NCI-H226 (cell line): ENCODE results near the gene ANKIB1.
A peak's percentile ranks its signal among the peaks of the same experiment; 100 is the strongest.
"Not testable (repeated sequence)": the region's sequence is repeated elsewhere in the genome, so short reads cannot be mapped to it uniquely, and the experiment has no call there.

Experiments
- DNase-seq: peaks from one replicate; pipeline ENCODE4 v3.0.0-alpha.2; 2015

The ANKIB1 gene

DNA sequence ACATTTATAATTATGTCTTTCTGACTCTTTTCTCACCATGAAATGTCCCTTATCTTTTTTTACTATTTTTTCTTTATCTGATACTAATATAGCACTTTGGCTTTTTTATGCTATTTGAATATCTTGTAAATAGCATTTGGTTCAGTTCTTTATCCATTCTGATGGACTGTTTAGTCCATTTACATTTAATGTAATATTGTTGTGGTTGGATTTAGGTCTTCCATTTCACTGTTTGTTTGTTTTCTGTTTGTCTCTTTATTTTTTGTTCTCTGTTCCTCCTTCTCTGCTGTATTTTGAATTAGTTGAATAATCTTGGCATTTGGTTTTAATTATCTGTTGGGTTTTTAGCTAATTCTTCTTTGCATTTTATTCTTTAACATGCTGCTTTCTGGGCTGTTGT, 89.8 kb downstream of the ANKIB1 start:
- no peak for DNase-seq

GRCh38 chr7:92336662-92337340, 91.0 kb downstream of the ANKIB1 start:
- peak; percentile 3 for DNase-seq

- DNase-seq: no peak
Observed at GRCh38 chr7:92340016-92340415, 94.2 kb downstream of the ANKIB1 start.

- no peak for DNase-seq
Observed at GRCh38 chr7:92343714-92344113, 97.9 kb downstream of the ANKIB1 start.

DNA sequence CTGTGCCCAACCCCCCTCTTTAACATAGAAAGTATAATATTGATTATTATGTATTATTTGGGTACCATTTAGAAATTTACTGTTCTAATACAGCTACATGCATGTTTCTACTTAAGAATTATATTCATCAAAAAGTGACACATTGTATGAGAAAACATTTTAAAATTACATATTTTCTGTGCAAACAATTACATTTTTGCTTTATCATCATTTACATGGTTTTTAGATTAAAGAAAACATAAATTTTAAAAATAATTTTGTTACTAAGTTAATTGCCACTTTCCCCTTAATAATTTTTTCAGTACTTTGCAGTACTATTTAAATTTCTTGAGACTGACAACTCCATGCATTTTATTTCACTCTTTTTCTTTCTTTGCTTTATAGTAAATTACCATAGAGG, 106.2 kb downstream of the ANKIB1 start:
- no peak for DNase-seq

- DNase-seq: no peak
Observed at GRCh38 chr7:92354214-92354613, 108.4 kb downstream of the ANKIB1 start.

DNA sequence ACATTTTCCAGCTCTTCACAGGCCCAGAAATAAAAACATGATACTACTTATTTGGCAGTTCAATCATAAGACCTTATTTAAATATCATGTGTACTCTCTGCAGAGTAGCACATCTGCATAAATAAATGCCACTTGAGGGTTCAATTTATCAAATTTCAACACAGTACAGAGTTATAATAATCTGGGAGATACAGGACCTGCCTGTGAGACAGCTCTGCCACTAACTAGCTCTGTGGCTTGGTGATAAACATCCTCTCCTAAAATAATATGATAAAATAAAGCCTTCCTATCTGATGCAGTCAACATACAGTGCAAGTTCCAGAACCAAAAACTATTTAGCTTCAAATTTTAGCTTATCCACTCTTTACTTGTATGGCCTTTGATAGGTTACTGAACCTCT, 110.6 kb downstream of the ANKIB1 start:
- no peak for DNase-seq

- DNase-seq: no peak
Observed at GRCh38 chr7:92357260-92357659, 111.5 kb downstream of the ANKIB1 start.

GRCh38 chr7:92359179-92359578, 113.4 kb downstream of the ANKIB1 start:
- not testable (repeated sequence) for DNase-seq

DNA sequence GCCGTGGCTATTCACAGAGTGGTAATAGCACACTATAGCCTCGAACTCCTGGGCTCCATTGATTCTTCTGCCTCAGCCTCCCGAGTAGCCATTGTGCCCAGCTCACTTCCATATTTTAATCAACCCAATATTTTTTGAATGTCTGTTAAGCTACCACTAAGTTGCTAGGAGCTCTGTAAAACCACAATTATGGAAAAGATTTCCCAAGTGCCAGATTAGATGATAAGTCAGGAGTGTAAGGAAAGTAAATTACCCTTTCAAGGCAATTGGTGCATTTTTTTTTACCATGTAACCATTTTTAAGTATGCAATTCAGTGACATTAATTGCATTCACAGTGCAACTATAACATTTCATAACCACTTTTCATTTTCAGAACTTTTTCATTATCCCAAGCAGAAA, 114.0 kb downstream of the ANKIB1 start:
- no peak for DNase-seq

GRCh38 chr7:92360387-92360786, 114.6 kb downstream of the ANKIB1 start:
- no peak for DNase-seq

- DNase-seq: no peak
Observed at GRCh38 chr7:92362131-92362530, 116.4 kb downstream of the ANKIB1 start.

DNA sequence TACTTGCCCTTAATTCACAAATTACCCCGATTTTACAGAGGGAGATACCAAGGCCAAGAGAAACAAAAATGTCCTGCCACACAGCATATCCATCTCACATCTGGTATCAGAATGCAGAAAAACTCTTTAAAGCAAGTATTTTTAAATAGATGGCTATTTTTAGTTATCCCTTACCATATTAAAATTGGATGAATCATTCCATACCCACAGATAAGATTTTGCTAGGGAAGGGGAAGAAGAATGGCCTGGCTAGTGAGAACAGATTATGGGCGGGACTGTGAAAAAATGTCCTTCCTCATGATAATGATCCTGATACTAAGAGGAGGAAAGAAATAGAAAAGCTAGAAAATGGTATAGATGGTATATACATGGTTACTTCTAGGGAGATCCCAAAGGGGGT, 121.0 kb downstream of the ANKIB1 start:
- DNase-seq: peak; percentile 16

- DNase-seq: no peak
Observed at GRCh38 chr7:92368741-92369140, 123.0 kb downstream of the ANKIB1 start.

DNA sequence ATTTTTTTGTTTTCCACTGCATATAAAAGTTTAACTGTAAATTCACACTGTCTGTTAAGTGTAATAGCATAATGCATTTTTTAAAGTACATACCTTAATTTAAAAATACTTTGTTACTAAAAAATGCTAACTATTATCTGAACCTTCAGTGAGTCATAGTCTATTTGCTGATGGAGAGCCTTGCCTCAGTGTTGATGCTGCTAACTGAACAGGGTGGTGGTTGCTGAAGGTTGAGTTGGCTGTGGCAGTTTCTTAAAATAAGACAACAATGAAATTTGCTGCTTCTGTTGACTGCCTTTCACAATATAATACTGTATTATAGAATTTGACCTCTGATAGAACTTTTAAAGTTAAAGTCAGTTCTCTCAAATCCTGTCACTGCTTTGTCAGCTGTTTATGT, 129.2 kb downstream of the ANKIB1 start:
- no peak for DNase-seq

DNA sequence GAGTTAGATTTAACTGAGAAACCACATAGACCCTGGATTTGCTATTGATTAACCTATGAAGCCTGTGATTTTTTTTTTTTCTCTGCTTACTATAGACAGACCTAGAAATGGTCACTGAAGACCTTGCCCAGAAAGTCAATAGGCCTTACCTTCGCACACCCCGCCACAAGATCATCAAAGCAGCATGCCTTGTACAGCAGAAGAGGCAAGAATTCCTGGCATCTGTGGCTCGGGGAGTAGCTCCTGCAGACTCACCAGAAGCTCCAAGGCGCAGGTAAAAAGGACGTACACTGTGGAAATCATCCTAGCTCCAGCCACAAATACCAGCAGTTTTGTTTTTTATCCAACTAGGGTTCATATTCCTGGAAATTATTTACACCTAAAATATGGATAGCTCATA, 145.3 kb downstream of the ANKIB1 start:
- no peak for DNase-seq

DNA sequence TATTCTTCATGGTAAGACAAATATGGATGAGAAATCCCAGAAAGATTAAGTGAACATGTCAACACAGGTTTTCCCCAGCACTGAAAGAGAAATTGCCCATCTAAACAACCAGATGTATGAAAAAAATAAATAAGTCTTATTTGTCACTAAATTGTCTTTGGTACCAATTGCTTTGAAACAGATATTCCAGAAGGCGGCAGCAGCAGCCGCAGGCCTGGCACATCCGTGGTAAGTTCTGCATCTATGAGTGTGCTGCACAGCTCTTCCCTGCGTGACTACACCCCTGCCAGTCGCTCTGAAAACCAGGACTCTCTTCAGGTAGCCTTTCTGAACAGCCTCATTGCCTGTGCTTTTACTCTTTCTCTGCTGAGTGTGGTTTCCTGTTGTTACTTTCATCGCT, 151.8 kb downstream of the ANKIB1 start:
- DNase-seq: no peak

DNA sequence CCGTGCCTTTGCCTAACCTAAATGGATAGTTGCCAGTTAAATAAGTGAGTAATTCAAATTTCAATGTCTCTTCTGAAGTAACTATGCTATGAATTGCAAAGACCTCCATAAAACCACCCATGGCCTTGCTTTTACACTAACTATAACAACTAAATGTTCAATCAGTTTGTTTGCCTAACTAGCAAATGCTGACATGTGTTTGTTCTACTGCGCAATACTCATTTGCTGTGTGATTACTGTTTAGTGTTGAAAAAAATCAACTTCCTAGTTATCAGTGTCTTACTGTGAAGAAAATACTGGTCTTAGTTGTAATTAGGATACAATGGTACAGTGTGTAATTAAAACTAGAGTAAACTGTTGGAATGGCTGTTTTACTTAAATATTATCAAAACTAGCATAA, 154.2 kb downstream of the ANKIB1 start:
- DNase-seq: no peak

DNA sequence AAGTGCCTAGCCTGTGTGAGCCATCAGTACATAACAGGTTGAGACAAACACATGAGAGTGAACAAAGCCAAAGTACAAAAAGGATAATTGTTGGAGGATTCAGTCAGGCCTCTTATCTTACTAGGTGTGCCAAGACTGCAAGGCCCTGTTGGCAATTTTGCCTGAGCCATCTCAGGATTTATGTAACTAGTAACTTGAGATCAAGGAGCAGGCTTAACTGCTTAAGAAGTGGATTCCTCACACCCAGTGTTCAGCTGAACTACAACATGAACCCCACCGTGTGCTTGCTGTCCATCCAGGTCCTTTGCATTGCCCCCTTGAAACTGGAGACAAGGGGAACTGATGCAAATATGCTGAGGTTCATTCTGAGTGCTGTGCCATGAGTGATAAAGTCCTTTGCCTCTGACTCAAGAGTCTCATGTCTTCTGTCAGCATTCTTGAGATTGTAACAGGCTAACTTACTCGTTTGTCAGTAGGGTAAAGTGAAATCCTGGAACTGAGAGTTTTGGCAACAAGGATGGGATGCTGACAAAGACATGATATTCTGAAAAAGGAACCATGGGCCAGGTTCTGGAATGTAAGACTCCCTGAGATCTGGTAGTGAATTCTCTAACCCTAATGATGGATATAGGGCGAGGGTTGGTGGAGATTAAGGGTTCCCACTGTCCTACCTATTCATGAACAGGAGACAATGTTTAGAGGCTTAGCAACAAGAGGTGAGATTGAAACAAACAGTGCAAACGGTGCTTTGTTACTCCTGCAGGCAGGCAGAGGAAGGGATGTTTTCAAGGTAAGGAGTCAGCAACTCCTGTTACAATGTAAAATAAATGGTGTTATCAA, 157.4 kb downstream of the ANKIB1 start:
- DNase-seq: peak; percentile 21

DNA sequence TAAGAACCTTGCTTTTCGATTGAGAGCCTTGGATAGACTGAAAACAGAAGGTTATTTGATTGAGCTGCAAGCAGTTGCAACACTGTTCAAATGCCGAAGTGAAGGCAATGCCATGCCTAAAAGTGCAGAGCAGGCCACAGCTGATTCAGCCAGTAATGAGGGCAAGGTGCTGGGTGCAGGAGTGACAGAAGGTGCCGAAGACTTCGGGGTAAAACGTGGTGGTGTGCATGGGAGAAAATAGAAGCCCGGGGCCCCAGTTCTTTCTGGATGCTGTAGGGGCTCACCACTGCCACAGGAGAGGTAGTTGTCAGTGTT, 157.9 kb downstream of the ANKIB1 start:
- no peak for DNase-seq

DNA sequence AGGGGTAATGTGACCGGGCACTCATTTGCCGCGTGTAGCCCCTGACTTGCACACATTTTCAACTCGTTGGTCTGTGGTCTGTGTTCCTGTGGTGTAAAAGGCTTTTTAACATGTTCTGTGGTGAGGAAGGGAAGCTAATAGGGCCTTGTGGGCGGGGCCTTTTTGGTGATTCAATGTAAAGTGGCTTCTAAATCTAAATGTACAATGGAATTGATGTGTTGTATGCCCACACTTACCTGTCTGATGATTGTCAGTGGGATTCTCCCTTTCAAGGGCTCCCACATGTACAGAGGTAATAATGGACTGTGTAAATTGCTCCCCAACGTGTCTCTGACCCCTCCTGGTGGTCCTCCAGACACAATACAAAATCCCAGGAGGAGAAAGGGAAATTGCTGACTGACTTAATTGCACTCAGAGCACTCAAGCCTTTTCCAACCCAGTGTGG, 158.4 kb downstream of the ANKIB1 start:
- no peak for DNase-seq

DNA sequence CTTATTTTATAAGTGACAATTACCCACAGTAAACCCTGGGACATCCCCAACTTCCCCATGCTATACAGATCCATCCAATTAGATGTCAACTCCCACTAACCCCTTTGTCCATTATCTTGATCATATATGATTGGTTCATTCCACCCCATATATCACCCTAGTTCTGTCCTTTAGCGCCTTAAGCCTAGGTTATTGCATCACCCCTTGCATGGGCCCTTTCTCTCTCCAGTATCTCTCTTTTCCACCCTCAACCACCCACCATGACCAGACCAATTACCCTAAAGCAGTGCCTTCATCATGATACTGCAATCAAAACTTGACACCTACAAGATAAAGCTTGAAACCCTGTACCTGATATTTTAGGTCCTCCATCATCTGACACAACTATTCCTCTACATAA, 163.6 kb downstream of the ANKIB1 start:
- no peak for DNase-seq

DNA sequence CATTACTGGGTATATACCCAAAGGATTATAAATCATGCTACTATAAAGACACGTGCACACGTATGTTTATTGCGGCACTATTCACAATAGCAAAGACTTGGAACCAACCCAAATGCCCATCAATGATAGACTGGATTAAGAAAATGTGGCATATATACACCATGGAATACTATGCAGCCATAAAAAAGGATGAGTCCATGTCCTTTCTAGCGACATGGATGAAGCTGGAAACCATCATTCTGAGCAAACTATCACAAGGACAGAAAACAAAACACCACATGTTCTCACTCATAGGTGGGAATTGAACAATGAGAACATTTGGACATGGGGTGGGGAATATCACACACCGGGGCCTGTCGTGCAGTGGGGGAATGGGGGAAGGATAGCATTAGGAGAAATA, 164.4 kb downstream of the ANKIB1 start:
- DNase-seq: not testable (repeated sequence)

- DNase-seq: no peak
Observed at GRCh38 chr7:92412745-92413144, 167.0 kb downstream of the ANKIB1 start.

DNA sequence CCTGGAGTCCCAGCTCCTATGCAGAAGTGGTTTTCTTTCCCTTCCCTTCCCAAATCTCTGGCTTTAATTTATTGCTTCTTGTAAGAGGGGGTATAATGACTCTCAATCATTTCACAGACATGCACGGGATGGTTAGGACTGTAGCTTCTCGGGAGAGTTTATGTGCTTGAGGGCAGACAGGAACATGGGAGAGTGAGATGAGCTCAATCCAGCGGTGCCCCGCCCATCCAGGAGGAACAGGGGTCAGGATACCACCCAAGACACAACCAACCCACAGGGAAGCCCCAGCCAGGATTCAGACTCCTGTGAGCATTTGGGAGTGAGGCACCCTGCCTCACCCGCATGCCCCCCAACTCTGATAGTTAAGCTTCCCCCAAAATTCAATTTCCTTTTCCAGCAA, 167.8 kb downstream of the ANKIB1 start:
- no peak for DNase-seq
